WTC11 (cell line): ENCODE data around the gene GPI. TPM values are rescaled to one million over a fixed set of nuclear protein-coding genes. Genes with fewer than 3 reads are reported as not detected.
"Not testable (repeated sequence)": the region's sequence is repeated elsewhere in the genome, so short reads cannot be mapped to it uniquely, and the experiment has no call there.

Experiments
- ATAC-seq: fragments of 200-7000 bp; cut with Tn5 transposase; 2 replicates; pipeline ENCODE4 v1.10.0; 2021; ENCODE audit warnings: mild to moderate bottlenecking, moderate library complexity
- CTCF ChIA-PET: fragments of 300-600 bp; sonication (Branson Sonifier 250); formaldehyde crosslinking; loops from one replicate; lab custom pipeline; 2021; ENCODE audit warnings: antibody characterized with exemption; lab: Charles Lee
- POLR2A ChIA-PET: fragments of 350-600 bp; sonication (Branson Sonifier 250); formaldehyde crosslinking; loops from one replicate; lab custom pipeline; 2021; ENCODE audit warnings: antibody characterized with exemption; lab: Charles Lee
- DNase-seq: peaks from one replicate; pipeline ENCODE4 v3.0.0; 2021; ENCODE audit warnings: low spot score
- H3K27ac Mint-ChIP-seq: 2 replicates; pipeline ENCODE4 v1.8.0; 2021; ENCODE audit warnings: mixed read lengths
- H3K27me3 Mint-ChIP-seq: 2 replicates; pipeline ENCODE4 v1.8.0; 2021; ENCODE audit warnings: low read depth, mild to moderate bottlenecking, moderate library complexity, mixed read lengths
- H3K36me3 Mint-ChIP-seq: 2 replicates; pipeline ENCODE4 v1.8.0; 2021; ENCODE audit warnings: mixed read lengths
- H3K4me1 Mint-ChIP-seq: 2 replicates; pipeline ENCODE4 v1.8.0; 2022; ENCODE audit warnings: mixed read lengths
- H3K4me3 Mint-ChIP-seq: 2 replicates; pipeline ENCODE4 v1.8.0; 2021; ENCODE audit warnings: mild to moderate bottlenecking, moderate library complexity, mixed read lengths
- H3K9me3 Mint-ChIP-seq: 2 replicates; pipeline ENCODE4 v1.8.0; 2021; ENCODE audit warnings: mixed read lengths
- CTCF ChIP-seq: fragments of 200-600 bp; IDR thresholded peaks from 2 replicates; pipeline ENCODE4 v1.8.0; 2022; ENCODE audit warnings: antibody characterized with exemption
- E2F5 ChIP-seq: sonication (generic); formaldehyde crosslinking; IDR thresholded peaks from 2 replicates; pipeline ENCODE4 v1.8.1; 2022; ENCODE audit warnings: mild to moderate bottlenecking, moderate library complexity, missing genetic modification reagents
- ELF4 ChIP-seq: sonication (generic); formaldehyde crosslinking; IDR thresholded peaks from 2 replicates; pipeline ENCODE4 v1.8.1; 2022; ENCODE audit warnings: low read depth, mild to moderate bottlenecking, moderate library complexity, missing genetic modification reagents
- GABPB1 ChIP-seq: sonication (generic); formaldehyde crosslinking; IDR thresholded peaks from 2 replicates; pipeline ENCODE4 v1.8.1; 2023; ENCODE audit warnings: mild to moderate bottlenecking, missing genetic modification reagents
- GRHL2 ChIP-seq: fragments of 250-450 bp; sonication (Bioruptor Pico); IDR thresholded peaks from 2 replicates; pipeline ENCODE4 v1.8.0; 2022; ENCODE audit warnings: mild to moderate bottlenecking, moderate library complexity; ENCODE audit not compliant: insufficient replicate concordance, severe bottlenecking
- GTF2I ChIP-seq: fragments of 250-450 bp; sonication (Bioruptor Pico); conservative IDR thresholded peaks from 2 replicates; pipeline ENCODE4 v1.4.0; 2021; ENCODE audit warnings: mild to moderate bottlenecking
- MLX ChIP-seq: sonication (generic); formaldehyde crosslinking; IDR thresholded peaks from 2 replicates; pipeline ENCODE4 v1.8.1; 2023; ENCODE audit warnings: mild to moderate bottlenecking, missing genetic modification reagents, moderate library complexity
- NFE2L1 ChIP-seq: sonication (generic); formaldehyde crosslinking; IDR thresholded peaks from 2 replicates; pipeline ENCODE4 v1.8.1; 2023; ENCODE audit warnings: missing genetic modification reagents
- PRDM15 ChIP-seq: sonication (generic); formaldehyde crosslinking; IDR thresholded peaks from 2 replicates; pipeline ENCODE4 v1.8.0; 2022; ENCODE audit warnings: missing genetic modification reagents
- PRRX2 ChIP-seq: fragments of 250-450 bp; sonication (Bioruptor Pico); IDR thresholded peaks from 2 replicates; pipeline ENCODE4 v1.8.0; 2021; ENCODE audit warnings: mild to moderate bottlenecking
- RELA ChIP-seq: sonication (generic); formaldehyde crosslinking; IDR thresholded peaks from 2 replicates; pipeline ENCODE4 v1.8.1; 2022; ENCODE audit warnings: missing genetic modification reagents, mild to moderate bottlenecking, borderline replicate concordance
- RORB ChIP-seq: fragments of 250-450 bp; sonication (Bioruptor Pico); IDR thresholded peaks from 2 replicates; pipeline ENCODE4 v1.9.0; 2021; ENCODE audit warnings: mild to moderate bottlenecking
- SMAD3 ChIP-seq: sonication (generic); formaldehyde crosslinking; IDR thresholded peaks from 2 replicates; pipeline ENCODE4 v1.8.0; 2022; ENCODE audit warnings: missing genetic modification reagents, mild to moderate bottlenecking, borderline replicate concordance
- SMAD4 ChIP-seq: sonication (generic); formaldehyde crosslinking; IDR thresholded peaks from 2 replicates; pipeline ENCODE4 v1.8.0; 2022; ENCODE audit warnings: mild to moderate bottlenecking, missing genetic modification reagents
- TEAD1 ChIP-seq: sonication (generic); formaldehyde crosslinking; IDR thresholded peaks from 2 replicates; pipeline ENCODE4 v1.8.0; 2022; ENCODE audit warnings: mild to moderate bottlenecking, missing genetic modification reagents
- TEAD4 ChIP-seq: sonication (generic); formaldehyde crosslinking; IDR thresholded peaks from 2 replicates; pipeline ENCODE4 v1.8.0; 2022; ENCODE audit warnings: mild to moderate bottlenecking, missing genetic modification reagents
- USF1 ChIP-seq: sonication (generic); formaldehyde crosslinking; IDR thresholded peaks from 2 replicates; pipeline ENCODE4 v1.8.0; 2022; ENCODE audit warnings: mild to moderate bottlenecking, missing genetic modification reagents
- ZNF121 ChIP-seq: sonication (generic); formaldehyde crosslinking; IDR thresholded peaks from 2 replicates; pipeline ENCODE4 v1.8.0; 2023; ENCODE audit warnings: missing genetic modification reagents
- ZNF263 ChIP-seq: sonication (generic); formaldehyde crosslinking; IDR thresholded peaks from 2 replicates; pipeline ENCODE4 v1.8.1; 2022; ENCODE audit warnings: low read depth, mild to moderate bottlenecking, moderate library complexity, missing genetic modification reagents
- ZNF396 ChIP-seq: fragments of 250-450 bp; sonication (Bioruptor Pico); IDR thresholded peaks from 2 replicates; pipeline ENCODE4 v1.8.0; 2021; ENCODE audit warnings: mild to moderate bottlenecking, moderate library complexity, borderline replicate concordance
- ZNF425 ChIP-seq: fragments of 250-450 bp; sonication (Bioruptor Pico); conservative IDR thresholded peaks from 2 replicates; pipeline ENCODE4 v1.9.0; 2021; ENCODE audit warnings: mild to moderate bottlenecking
- total RNA-seq: library from RNA; stranded (reverse); gene quantifications from 3 replicates; pipeline ENCODE4 v1.2.3, GENCODE V29; 2021

Gene GPI
- total RNA-seq, 1 experiment from 2014 or later, result 389 TPM

- DNase-seq, ATAC-seq, H3K4me1 Mint-ChIP-seq, H3K27ac Mint-ChIP-seq, POLR2A ChIA-PET, H3K9me3 Mint-ChIP-seq, H3K27me3 Mint-ChIP-seq, H3K4me3 Mint-ChIP-seq, CTCF ChIA-PET: not testable (repeated sequence)
- TF ChIP-seq ZNF121 (CRISPR knock-in tag), result peak; percentile 64
- H3K36me3 Mint-ChIP-seq, result peaks cover 47% of the 10 kb centered on the region
These were observed 23.7 kb downstream of the GPI start for GRCh38 chr19:34388745-34389144.

- Mint-ChIP-seq H3K27ac (no peak overlapping the region), H3K9me3 (no peaks in the 10 kb centered on the region), H3K4me1 (no peaks in the 10 kb centered on the region), H3K27me3 (no peaks in the 10 kb centered on the region), H3K4me3 (no peak overlapping the region), H3K36me3 (peaks cover 27% of the 10 kb centered on the region)
- POLR2A ChIA-PET, result no interaction called here
- TF ChIP-seq SMAD4 (CRISPR knock-in tag) (no peak), MLX (CRISPR knock-in tag) (no peak), GABPB1 (CRISPR knock-in tag) (no peak), TEAD1 (CRISPR knock-in tag) (no peak)
- CTCF ChIA-PET, result no interaction called here
- ATAC-seq (no peak), DNase-seq (no peak)
These were observed 26.8 kb downstream of the GPI start for GRCh38 chr19:34391813-34392212.

GRCh38 chr19:34393031-34393430 lies 28.0 kb downstream of the GPI start:
- no peak for ATAC-seq
- POLR2A ChIA-PET, result no interaction called here

GRCh38 chr19:34393629-34394028 lies 28.6 kb downstream of the GPI start:
- CTCF ChIA-PET, result no interaction called here
- no peak for TF ChIP-seq ZNF425 (CRISPR knock-in tag)
- no peak for TF ChIP-seq TEAD4
- TF ChIP-seq USF1 (CRISPR knock-in tag), result no peak
- no peak for TF ChIP-seq PRRX2 (CRISPR knock-in tag)
- TF ChIP-seq PRDM15 (CRISPR knock-in tag), result no peak
- TF ChIP-seq ZNF396 (CRISPR knock-in tag), result no peak
- TF ChIP-seq RORB (CRISPR knock-in tag), result no peak

More at GRCh38 chr19:34393031-34393430, 28.0 kb downstream of the GPI start:
- no peak for TF ChIP-seq RELA (CRISPR knock-in tag)
- TF ChIP-seq ELF4 (CRISPR knock-in tag), result no peak
- TF ChIP-seq SMAD3 (CRISPR knock-in tag), result no peak
- no peak for TF ChIP-seq NFE2L1
- TF ChIP-seq GRHL2 (CRISPR knock-in tag), result no peak
- TF ChIP-seq ZNF263 (CRISPR knock-in tag), result no peak
- no peak for TF ChIP-seq ZNF396 (CRISPR knock-in tag)
- TF ChIP-seq GTF2I (CRISPR knock-in tag), result no peak
- TF ChIP-seq E2F5, result no peak
- no peak for TF ChIP-seq CTCF
- TF ChIP-seq SMAD4 (CRISPR knock-in tag), result no peak
- CTCF ChIA-PET, result no interaction called here
- DNase-seq, result no peak
- H3K9me3 Mint-ChIP-seq, result no peaks in the 10 kb centered on the region
- H3K36me3 Mint-ChIP-seq, result peaks cover 23% of the 10 kb centered on the region
- no peak overlapping the region for H3K27ac Mint-ChIP-seq
- H3K4me1 Mint-ChIP-seq, result no peaks in the 10 kb centered on the region
- no peaks in the 10 kb centered on the region for H3K27me3 Mint-ChIP-seq
- no peak overlapping the region for H3K4me3 Mint-ChIP-seq

More at GRCh38 chr19:34393629-34394028, 28.6 kb downstream of the GPI start:
- Mint-ChIP-seq H3K9me3 (no peaks in the 10 kb centered on the region), H3K27ac (no peak overlapping the region), H3K4me3 (no peak overlapping the region), H3K36me3 (peaks cover 23% of the 10 kb centered on the region), H3K4me1 (no peaks in the 10 kb centered on the region), H3K27me3 (no peaks in the 10 kb centered on the region)
- POLR2A ChIA-PET, result interaction anchor here (0.5 kb wide), 1 partner anchor 13 kb away, joined by 7 read pairs; no protein-coding TSS in a partner anchor
- no peak for ATAC-seq
- no peak for DNase-seq
